SK-N-SH (cell line): ENCODE data around the gene BAHCC1. TPM values are rescaled to one million over a fixed set of nuclear protein-coding genes. Genes with fewer than 3 reads are reported as not detected.

Experiments used
- CTCF ChIA-PET: fragments of 300-600, 350-600 bp; formaldehyde crosslinking; extraction: SDS; loops from one replicate; lab custom pipeline; 2021; lab: Yijun Ruan, JAX
- POLR2A ChIA-PET: fragments of 350-600 bp; sonication (Branson Sonifier 250); formaldehyde crosslinking; extraction: SDS; loops from one replicate; lab custom pipeline; 2020; ENCODE audit warnings: antibody characterized with exemption, inconsistent platforms; lab: Yijun Ruan, JAX
- DNase-seq: peaks from one replicate; pipeline ENCODE4 v3.0.0; 2012
- H2AFZ ChIP-seq: fragments of 200-600 bp; sonication (generic); 2 replicates; pipeline ENCODE4 v1.8.1; 2016; ENCODE audit warnings: antibody characterized with exemption, mild to moderate bottlenecking, low read depth
- H3F3A ChIP-seq: fragments of 200-600 bp; sonication (generic); replicated peaks from 2 replicates; pipeline ENCODE3; 2016; ENCODE audit warnings: antibody characterized with exemption, mild to moderate bottlenecking; ENCODE audit not compliant: insufficient read depth
- H3K27ac ChIP-seq, 2 experiments: fragments of 200-500 bp in 1 of 2; fragments of 200-600 bp in 1 of 2; sonication (Bioruptor generic) in 1 of 2; sonication (generic), shearing (Covaris generic) in 1 of 2; 2 replicates each; pipeline versions ENCODE4 v1.5.1 to v1.6.1; 2014 to 2016; ENCODE audit warnings: low read depth in 2 of 2, inconsistent platforms in 1 of 2, low read length in 1 of 2, mild to moderate bottlenecking in 1 of 2, mixed read lengths in 1 of 2
- H3K27me3 ChIP-seq: fragments of 200-600 bp; sonication (generic), shearing (Covaris generic); 2 replicates; pipeline ENCODE4 v1.6.1; 2016; ENCODE audit warnings: mixed run types; ENCODE audit not compliant: insufficient read depth
- H3K36me3 ChIP-seq, 2 experiments: fragments of 200-500 bp in 1 of 2; fragments of 200-600 bp in 1 of 2; sonication (Bioruptor generic) in 1 of 2; sonication (generic) in 1 of 2; replicated peaks in 1 of 2; 2 replicates each; pipeline versions ENCODE3 to v1.5.1; 2014 to 2016; ENCODE audit warnings: low read length in 1 of 2, mild to moderate bottlenecking in 1 of 2; ENCODE audit not compliant: insufficient read depth in 2 of 2, control insufficient read depth in 1 of 2
- H3K4me1 ChIP-seq, 2 experiments: fragments of 200-500 bp in 1 of 2; fragments of 200-600 bp in 1 of 2; sonication (Bioruptor generic) in 1 of 2; sonication (generic), shearing (Covaris generic) in 1 of 2; 2 replicates each; pipeline versions ENCODE4 v1.5.1 to v1.6.1; 2014 to 2016; ENCODE audit warnings: low read depth in 1 of 2, low read length in 1 of 2, mixed run types in 1 of 2; ENCODE audit not compliant: insufficient read depth in 2 of 2, control insufficient read depth in 1 of 2
- H3K4me2 ChIP-seq: fragments of 200-600 bp; sonication (generic), shearing (Covaris generic); 2 replicates; pipeline ENCODE4 v1.6.1; 2017; ENCODE audit warnings: mixed run types
- H3K4me3 ChIP-seq, 2 experiments: fragments of 200-500 bp in 1 of 2; fragments of 200-600 bp in 1 of 2; sonication (Bioruptor generic) in 1 of 2; sonication (generic), shearing (Covaris generic) in 1 of 2; 2 replicates each; pipeline versions ENCODE4 v1.5.1 to v1.8.1; 2014 to 2016; ENCODE audit warnings: low read depth in 2 of 2, inconsistent platforms in 1 of 2, low read length in 1 of 2, mild to moderate bottlenecking in 1 of 2, mixed read lengths in 1 of 2, moderate library complexity in 1 of 2
- H3K79me2 ChIP-seq: fragments of 200-600 bp; sonication (generic); 2 replicates; pipeline ENCODE4 v1.8.1; 2017; ENCODE audit warnings: mild to moderate bottlenecking; ENCODE audit not compliant: insufficient read depth
- H3K9ac ChIP-seq: fragments of 200-600 bp; sonication (generic); 2 replicates; pipeline ENCODE4 v1.6.1; 2017; ENCODE audit warnings: mixed run types
- H3K9me2 ChIP-seq: fragments of 200-600 bp; sonication (generic); 2 replicates; pipeline ENCODE4 v1.6.1; 2017; ENCODE audit warnings: mixed run types
- H3K9me3 ChIP-seq: fragments of 200-600 bp; sonication (generic); 2 replicates; pipeline ENCODE4 v1.6.1; 2017; ENCODE audit warnings: mixed run types, mild to moderate bottlenecking, moderate library complexity
- H4K20me1 ChIP-seq: fragments of 200-600 bp; sonication (generic); 2 replicates; pipeline ENCODE4 v1.6.1; 2017; ENCODE audit warnings: mild to moderate bottlenecking, mixed run types; ENCODE audit not compliant: insufficient read depth
- ELF1 ChIP-seq: IDR thresholded peaks from 2 replicates; pipeline ENCODE4 v1.4.0; 2012
- EP300 ChIP-seq, 2 experiments: IDR thresholded peaks; 2 replicates each; pipeline versions ENCODE4 v1.4.0 to v1.6.1; 2012; ENCODE audit warnings: borderline replicate concordance in 1 of 2, low read depth in 1 of 2, low read length in 1 of 2
- EZH2phosphoT487 ChIP-seq: fragments of 200-600 bp; sonication (generic); IDR thresholded peaks from 2 replicates; pipeline ENCODE4 v1.6.1; 2017; ENCODE audit warnings: low read depth, mixed run types, mild to moderate bottlenecking, antibody characterized with exemption, moderate library complexity, borderline replicate concordance
- FOXJ3 ChIP-seq: sonication (generic); formaldehyde crosslinking; IDR thresholded peaks from 2 replicates; pipeline ENCODE4 v1.5.1; 2020; ENCODE audit warnings: mild to moderate bottlenecking, missing genetic modification reagents
- FOXM1 ChIP-seq: IDR thresholded peaks from 2 replicates; pipeline ENCODE4 v1.4.0; 2012; ENCODE audit warnings: low read depth, mild to moderate bottlenecking
- NRF1 ChIP-seq: IDR thresholded peaks from 2 replicates; pipeline ENCODE4 v1.6.1; 2012; ENCODE audit warnings: low read depth, mild to moderate bottlenecking, low read length
- POLR2AphosphoS5 ChIP-seq: IDR thresholded peaks from 2 replicates; pipeline ENCODE4 v1.6.1; 2012; ENCODE audit warnings: low read depth, low read length
- RAD21 ChIP-seq: IDR thresholded peaks from 2 replicates; pipeline ENCODE4 v1.6.1; 2012; ENCODE audit warnings: mild to moderate bottlenecking, low read length
- RCOR1 ChIP-seq: fragments of 150-350 bp; IDR thresholded peaks from 2 replicates; pipeline ENCODE4 v1.6.1; 2017; ENCODE audit warnings: antibody characterized with exemption, low read length
- SIN3A ChIP-seq: IDR thresholded peaks from 2 replicates; pipeline ENCODE4 v1.6.1; 2012; ENCODE audit warnings: low read depth, mild to moderate bottlenecking, low read length, moderate library complexity, borderline replicate concordance
- SMC3 ChIP-seq: IDR thresholded peaks from 2 replicates; pipeline ENCODE4 v1.6.1; 2012; ENCODE audit warnings: low read depth, low read length, improper control_type of control experiment
- TAF1 ChIP-seq: IDR thresholded peaks from 2 replicates; pipeline ENCODE4 v1.6.1; 2012; ENCODE audit warnings: low read depth, mild to moderate bottlenecking, low read length, moderate library complexity, borderline replicate concordance
- TCF12 ChIP-seq: IDR thresholded peaks from 2 replicates; pipeline ENCODE4 v1.4.0; 2012
- TEAD4 ChIP-seq: IDR thresholded peaks from 2 replicates; pipeline ENCODE4 v1.4.0; 2012; ENCODE audit warnings: mild to moderate bottlenecking, borderline replicate concordance; ENCODE audit not compliant: insufficient read depth
- YY1 ChIP-seq: IDR thresholded peaks from 2 replicates; pipeline ENCODE4 v1.4.0; 2012; ENCODE audit warnings: low read depth, mild to moderate bottlenecking
- WGBS: methylation state at CpG from one replicate; pipeline ENCODE4 v1.1.6; 2017; ENCODE audit warnings: low lambda C conversion rate; 5-methylcytosine and 5-hydroxymethylcytosine counted together
- polyA plus RNA-seq, 3 experiments: library from polyadenylated mRNA; depleted of rRNA; stranded (reverse); fragments of >200 nt; gene quantifications; 2 replicates each; pipeline ENCODE4 v1.2.3, GENCODE V29; 2012
- TF ChIP-seq, protein P1 (sequence below): IDR thresholded peaks from 2 replicates; pipeline ENCODE4 v1.4.0; 2012; ENCODE audit warnings: low read depth, borderline replicate concordance
- TF ChIP-seq, protein P2 (sequence below): IDR thresholded peaks from 2 replicates; pipeline ENCODE4; 2012
- TF ChIP-seq, protein P3 (sequence below): IDR thresholded peaks from 2 replicates; pipeline ENCODE4 v1.4.0; 2012; ENCODE audit warnings: low read depth, borderline replicate concordance
- TF ChIP-seq, protein P4 (sequence below): IDR thresholded peaks from 2 replicates; pipeline ENCODE4 v1.6.1; 2012; ENCODE audit warnings: mild to moderate bottlenecking, low read depth, low read length, moderate library complexity
- TF ChIP-seq, protein P5 (sequence below): fragments of 200-600 bp; sonication (generic); IDR thresholded peaks from 2 replicates; pipeline ENCODE4 v1.6.1; 2017; ENCODE audit warnings: antibody characterized with exemption, mild to moderate bottlenecking, moderate library complexity

The BAHCC1 gene
- polyA plus RNA-seq, 1 of the 3 experiments (the other 2 are of a cell fraction) = 6.4 TPM

DNA sequence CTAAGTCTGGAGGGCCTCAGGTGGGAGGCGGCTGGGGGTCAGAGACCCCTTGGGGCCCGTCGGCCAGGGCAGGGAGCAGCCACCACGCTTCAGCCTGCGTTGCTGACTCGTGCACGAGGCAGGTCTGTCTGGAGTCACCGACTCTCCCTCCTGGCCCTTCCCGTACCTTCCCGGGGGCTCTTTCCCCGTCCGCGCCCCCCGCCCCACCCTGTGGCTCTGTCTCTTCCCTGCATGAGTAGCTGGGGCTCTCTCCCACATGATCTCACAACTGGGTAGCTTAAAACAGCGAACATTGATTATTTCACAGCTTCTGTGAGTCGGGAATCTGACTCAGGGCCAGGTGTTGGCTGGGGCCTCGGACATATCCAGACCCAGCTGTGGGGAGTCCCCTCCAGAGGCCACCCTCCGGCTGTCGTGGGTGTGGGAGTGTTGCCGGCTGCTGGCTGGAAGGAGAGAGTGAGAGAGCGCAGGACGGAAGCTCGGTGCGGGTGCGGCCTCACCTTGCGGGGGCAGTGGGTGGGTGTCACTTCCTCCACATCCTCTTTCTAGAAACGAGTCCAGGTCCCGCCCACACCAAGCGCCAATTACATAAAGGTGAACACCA is 17.3 kb downstream of the BAHCC1 start:
- no peak overlapping the region for H3K4me2 ChIP-seq
- no peaks in the 10 kb centered on the region for H3K9me3 ChIP-seq
- no peak overlapping the region for H2AFZ ChIP-seq
- H3K9ac ChIP-seq = no peak overlapping the region
- H3F3A ChIP-seq = peaks cover 2% of the 10 kb centered on the region
- no peak for DNase-seq
- no peak overlapping the region for H3K4me3 ChIP-seq
- H3K27ac ChIP-seq = no peak overlapping the region
- TF ChIP-seq NRF1 (no peak), EZH2phosphoT487 (no peak), RCOR1 (no peak), TAF1 (no peak), FOXM1 (no peak), ELF1 (no peak), SIN3A (no peak), TEAD4 (no peak), FOXJ3 (no peak), YY1 (no peak), SMC3 (no peak), POLR2AphosphoS5 (no peak), TCF12 (no peak), EP300 (IDR thresholded peaks at IDR 0.05; ENCODE audit: borderline replicate concordance in 1 of 2, low read depth in 1 of 2, low read length in 1 of 2) (no peak), RAD21 (no peak)
- TF ChIP-seq, protein P1, sequence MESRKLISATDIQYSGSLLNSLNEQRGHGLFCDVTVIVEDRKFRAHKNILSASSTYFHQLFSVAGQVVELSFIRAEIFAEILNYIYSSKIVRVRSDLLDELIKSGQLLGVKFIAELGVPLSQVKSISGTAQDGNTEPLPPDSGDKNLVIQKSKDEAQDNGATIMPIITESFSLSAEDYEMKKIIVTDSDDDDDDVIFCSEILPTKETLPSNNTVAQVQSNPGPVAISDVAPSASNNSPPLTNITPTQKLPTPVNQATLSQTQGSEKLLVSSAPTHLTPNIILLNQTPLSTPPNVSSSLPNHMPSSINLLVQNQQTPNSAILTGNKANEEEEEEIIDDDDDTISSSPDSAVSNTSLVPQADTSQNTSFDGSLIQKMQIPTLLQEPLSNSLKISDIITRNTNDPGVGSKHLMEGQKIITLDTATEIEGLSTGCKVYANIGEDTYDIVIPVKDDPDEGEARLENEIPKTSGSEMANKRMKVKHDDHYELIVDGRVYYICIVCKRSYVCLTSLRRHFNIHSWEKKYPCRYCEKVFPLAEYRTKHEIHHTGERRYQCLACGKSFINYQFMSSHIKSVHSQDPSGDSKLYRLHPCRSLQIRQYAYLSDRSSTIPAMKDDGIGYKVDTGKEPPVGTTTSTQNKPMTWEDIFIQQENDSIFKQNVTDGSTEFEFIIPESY = no peak
- TF ChIP-seq, protein P2, sequence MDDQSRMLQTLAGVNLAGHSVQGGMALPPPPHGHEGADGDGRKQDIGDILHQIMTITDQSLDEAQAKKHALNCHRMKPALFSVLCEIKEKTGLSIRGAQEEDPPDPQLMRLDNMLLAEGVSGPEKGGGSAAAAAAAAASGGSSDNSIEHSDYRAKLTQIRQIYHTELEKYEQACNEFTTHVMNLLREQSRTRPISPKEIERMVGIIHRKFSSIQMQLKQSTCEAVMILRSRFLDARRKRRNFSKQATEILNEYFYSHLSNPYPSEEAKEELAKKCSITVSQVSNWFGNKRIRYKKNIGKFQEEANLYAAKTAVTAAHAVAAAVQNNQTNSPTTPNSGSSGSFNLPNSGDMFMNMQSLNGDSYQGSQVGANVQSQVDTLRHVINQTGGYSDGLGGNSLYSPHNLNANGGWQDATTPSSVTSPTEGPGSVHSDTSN = no peak
- TF ChIP-seq, protein P3, sequence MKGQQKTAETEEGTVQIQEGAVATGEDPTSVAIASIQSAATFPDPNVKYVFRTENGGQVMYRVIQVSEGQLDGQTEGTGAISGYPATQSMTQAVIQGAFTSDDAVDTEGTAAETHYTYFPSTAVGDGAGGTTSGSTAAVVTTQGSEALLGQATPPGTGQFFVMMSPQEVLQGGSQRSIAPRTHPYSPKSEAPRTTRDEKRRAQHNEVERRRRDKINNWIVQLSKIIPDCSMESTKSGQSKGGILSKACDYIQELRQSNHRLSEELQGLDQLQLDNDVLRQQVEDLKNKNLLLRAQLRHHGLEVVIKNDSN = no peak
- TF ChIP-seq, protein P4, sequence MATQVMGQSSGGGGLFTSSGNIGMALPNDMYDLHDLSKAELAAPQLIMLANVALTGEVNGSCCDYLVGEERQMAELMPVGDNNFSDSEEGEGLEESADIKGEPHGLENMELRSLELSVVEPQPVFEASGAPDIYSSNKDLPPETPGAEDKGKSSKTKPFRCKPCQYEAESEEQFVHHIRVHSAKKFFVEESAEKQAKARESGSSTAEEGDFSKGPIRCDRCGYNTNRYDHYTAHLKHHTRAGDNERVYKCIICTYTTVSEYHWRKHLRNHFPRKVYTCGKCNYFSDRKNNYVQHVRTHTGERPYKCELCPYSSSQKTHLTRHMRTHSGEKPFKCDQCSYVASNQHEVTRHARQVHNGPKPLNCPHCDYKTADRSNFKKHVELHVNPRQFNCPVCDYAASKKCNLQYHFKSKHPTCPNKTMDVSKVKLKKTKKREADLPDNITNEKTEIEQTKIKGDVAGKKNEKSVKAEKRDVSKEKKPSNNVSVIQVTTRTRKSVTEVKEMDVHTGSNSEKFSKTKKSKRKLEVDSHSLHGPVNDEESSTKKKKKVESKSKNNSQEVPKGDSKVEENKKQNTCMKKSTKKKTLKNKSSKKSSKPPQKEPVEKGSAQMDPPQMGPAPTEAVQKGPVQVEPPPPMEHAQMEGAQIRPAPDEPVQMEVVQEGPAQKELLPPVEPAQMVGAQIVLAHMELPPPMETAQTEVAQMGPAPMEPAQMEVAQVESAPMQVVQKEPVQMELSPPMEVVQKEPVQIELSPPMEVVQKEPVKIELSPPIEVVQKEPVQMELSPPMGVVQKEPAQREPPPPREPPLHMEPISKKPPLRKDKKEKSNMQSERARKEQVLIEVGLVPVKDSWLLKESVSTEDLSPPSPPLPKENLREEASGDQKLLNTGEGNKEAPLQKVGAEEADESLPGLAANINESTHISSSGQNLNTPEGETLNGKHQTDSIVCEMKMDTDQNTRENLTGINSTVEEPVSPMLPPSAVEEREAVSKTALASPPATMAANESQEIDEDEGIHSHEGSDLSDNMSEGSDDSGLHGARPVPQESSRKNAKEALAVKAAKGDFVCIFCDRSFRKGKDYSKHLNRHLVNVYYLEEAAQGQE = no peak
- TF ChIP-seq, protein P5, sequence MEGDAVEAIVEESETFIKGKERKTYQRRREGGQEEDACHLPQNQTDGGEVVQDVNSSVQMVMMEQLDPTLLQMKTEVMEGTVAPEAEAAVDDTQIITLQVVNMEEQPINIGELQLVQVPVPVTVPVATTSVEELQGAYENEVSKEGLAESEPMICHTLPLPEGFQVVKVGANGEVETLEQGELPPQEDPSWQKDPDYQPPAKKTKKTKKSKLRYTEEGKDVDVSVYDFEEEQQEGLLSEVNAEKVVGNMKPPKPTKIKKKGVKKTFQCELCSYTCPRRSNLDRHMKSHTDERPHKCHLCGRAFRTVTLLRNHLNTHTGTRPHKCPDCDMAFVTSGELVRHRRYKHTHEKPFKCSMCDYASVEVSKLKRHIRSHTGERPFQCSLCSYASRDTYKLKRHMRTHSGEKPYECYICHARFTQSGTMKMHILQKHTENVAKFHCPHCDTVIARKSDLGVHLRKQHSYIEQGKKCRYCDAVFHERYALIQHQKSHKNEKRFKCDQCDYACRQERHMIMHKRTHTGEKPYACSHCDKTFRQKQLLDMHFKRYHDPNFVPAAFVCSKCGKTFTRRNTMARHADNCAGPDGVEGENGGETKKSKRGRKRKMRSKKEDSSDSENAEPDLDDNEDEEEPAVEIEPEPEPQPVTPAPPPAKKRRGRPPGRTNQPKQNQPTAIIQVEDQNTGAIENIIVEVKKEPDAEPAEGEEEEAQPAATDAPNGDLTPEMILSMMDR = no peak
- peaks cover 10 to 13% of the 10 kb centered on the region in 2 experiments; a peak in 3 of 4 replicates for H3K4me1 ChIP-seq
- no peaks in the 10 kb centered on the region for H3K79me2 ChIP-seq
- 80% methylated on average over 29 of the region's 29 CpGs for WGBS
- no peaks in the 10 kb centered on the region for H3K27me3 ChIP-seq
- peaks cover 14% of the 10 kb centered on the region; the same call in 1 of the 2 replicates for H4K20me1 ChIP-seq
- H3K9me2 ChIP-seq = no peaks in the 10 kb centered on the region
- H3K36me3 ChIP-seq = no peaks in the 10 kb centered on the region
- POLR2A ChIA-PET = interaction anchor here (1.1 kb wide), 1 partner anchor 17 kb away, joined by 3 read pairs; no protein-coding TSS in a partner anchor
- CTCF ChIA-PET = interaction anchor here (0.6 to 8.0 kb wide), 5 partner anchors 10 to 763 kb away, joined by 3 to 41 read pairs (median 3); no protein-coding TSS in a partner anchor
